ENCODE measurements around the gene PUM2.

Gene PUM2

DNA sequence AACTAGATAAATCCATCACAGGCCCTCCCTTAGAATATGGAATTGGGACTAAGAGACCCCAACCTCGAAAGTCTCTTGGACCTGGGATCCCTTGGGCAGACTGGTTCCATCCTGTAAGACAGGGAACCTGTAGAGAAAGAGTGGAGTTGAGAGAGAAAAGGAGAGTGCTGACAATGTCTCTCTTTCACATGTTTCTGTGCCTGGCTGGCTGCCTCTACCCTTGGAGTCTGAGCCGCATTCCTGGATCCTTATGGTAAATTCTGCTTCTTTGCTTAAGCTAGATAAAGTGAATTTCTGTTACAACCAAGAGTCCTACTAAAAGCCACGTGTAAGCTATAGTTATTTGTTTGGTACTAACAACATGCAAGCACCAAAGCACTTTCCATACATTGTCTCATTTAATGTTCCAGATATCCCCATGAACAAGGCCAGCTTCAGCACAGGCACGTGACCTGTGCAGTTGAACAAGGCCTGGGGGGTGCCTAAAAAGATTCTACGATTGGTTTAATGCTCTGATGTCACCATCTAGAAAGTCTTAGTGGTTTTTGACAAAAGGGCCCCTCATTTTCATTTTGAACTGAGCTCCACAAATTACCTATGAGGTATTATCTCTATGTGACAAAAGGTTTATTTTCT, 2.1 kb upstream of the PUM2 start:
- DNase-seq (ENCODE audit: insufficient read length, low spot score) (no peak), FAIRE-seq (no peak)
- TF ChIP-seq CTCF (IDR thresholded peaks at IDR 0.05; ENCODE audit: insufficient read depth, missing control alignments) = no peak

DNA sequence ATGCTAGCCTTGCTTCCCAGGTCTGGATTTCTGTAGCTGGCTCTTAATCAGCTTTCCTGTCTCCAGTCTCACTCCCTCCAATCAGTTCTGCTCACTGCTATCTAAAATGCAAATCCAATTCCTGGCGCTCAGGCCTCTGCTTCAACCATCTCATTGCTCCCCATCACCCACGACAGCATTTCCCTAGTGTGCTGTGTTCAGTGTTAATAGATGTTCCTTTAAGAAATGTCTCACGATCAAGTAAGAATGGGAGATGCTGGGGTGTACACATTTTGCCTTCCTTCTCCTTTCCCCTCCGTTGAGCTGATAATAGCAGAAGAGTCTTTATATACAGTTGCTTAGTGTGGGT, 1.6 kb upstream of the PUM2 start:
- DNase-seq (ENCODE audit: insufficient read length, low spot score) = no peak

DNA sequence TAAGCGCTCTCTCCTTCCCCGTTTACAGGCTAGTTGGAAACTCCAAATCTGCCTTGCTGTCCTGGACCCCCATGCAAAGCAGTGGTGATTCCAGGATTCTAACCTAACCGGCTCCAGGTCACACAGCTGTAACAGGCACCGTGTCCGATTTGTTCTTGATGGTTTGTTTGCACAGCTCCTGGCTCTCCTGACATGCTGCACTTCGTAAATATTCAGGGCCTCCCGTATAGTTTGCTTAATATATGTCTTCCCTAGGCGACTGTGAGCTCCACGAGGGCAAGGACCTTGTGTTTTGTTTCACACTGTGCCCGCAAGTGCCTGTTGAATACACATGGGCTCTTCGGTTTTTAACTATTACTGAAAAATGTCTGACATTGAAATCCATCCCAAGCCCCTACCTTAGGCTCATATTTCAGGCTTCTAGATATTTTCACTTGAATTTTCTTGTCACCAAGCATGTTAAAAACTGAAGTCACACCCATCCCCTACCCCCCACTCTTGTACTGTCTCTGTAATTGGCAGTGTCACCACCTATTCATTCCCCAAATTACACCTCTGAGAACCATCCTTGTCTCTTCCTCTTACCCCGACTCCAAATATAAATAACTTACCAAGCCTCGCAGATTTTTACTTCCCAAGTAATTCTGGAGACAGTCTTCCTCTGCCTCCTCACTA, 1.0 kb upstream of the PUM2 start:
- no peak for TF ChIP-seq CTCF (IDR thresholded peaks at IDR 0.05; ENCODE audit: insufficient read depth, missing control alignments)
- FAIRE-seq (no peak), DNase-seq (ENCODE audit: insufficient read length, low spot score) (no peak)

More for the DNA sequence above, 1.6 kb upstream of the PUM2 start:
- no peak for TF ChIP-seq CTCF (IDR thresholded peaks at IDR 0.05; ENCODE audit: insufficient read depth, missing control alignments)
- no peak for FAIRE-seq

- FAIRE-seq (no peak), DNase-seq (ENCODE audit: insufficient read length, low spot score) (no peak)
- TF ChIP-seq CTCF (IDR thresholded peaks at IDR 0.05; ENCODE audit: insufficient read depth, missing control alignments) = no peak
These were observed 467 bp downstream of the PUM2 start for GRCh38 chr2:20350041-20350712.

DNA sequence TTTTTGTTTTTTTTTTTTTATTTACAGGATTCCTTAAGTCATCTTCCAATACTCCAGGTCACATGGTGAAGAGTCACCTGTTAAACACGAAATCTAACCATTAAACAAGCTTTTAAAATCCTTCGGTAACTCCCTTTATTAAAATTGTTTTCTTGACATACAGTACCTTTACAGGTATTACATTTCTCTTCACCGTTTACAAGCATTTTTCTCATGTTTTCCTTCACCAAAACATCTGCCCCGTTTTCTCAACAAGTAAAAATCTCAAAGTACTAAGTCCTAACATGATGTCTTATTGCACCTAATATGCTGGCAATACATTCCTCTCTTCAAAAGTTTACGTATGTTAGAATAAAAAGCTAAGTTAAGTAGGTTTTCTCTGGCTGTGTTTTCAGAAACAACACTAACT, 1.1 kb downstream of the PUM2 start:
- no peak for TF ChIP-seq CTCF (IDR thresholded peaks at IDR 0.05; ENCODE audit: insufficient read depth, missing control alignments)
- no peak for DNase-seq (ENCODE audit: insufficient read length, low spot score)
- FAIRE-seq = no peak

- no peak for TF ChIP-seq CTCF (IDR thresholded peaks at IDR 0.05; ENCODE audit: insufficient read depth, missing control alignments)
- no peak for FAIRE-seq
- no peak for DNase-seq (ENCODE audit: insufficient read length, low spot score)
These were observed 2.1 kb downstream of the PUM2 start for GRCh38 chr2:20348542-20348941.
